GM21717 (cell line): ENCODE data around the gene DNAI4.

Source experiments
- ATAC-seq: cut with Tn5 transposase; IDR thresholded peaks from one replicate; pipeline ENCODE4 v1.9.1; 2021; ENCODE audit warnings: mild to moderate bottlenecking, moderate library complexity; ENCODE audit not compliant: unreplicated experiment

Gene DNAI4

GRCh38 chr1:66768965-66769364, 155.7 kb downstream of the DNAI4 start:
- no peak for ATAC-seq

GRCh38 chr1:66767626-66768025, 157.0 kb downstream of the DNAI4 start:
- ATAC-seq: no peak

GRCh38 chr1:66764994-66765578, 159.6 kb downstream of the DNAI4 start:
- peak; percentile 67 for ATAC-seq
